HG03378 (cell line): Measurements from ENCODE around the gene DPP8.

Source experiments
- ATAC-seq: cut with Tn5 transposase; IDR thresholded peaks from one replicate; pipeline ENCODE4 v1.9.1; 2021; ENCODE audit warnings: mild to moderate bottlenecking, moderate library complexity; ENCODE audit not compliant: unreplicated experiment

DPP8 gene

DNA sequence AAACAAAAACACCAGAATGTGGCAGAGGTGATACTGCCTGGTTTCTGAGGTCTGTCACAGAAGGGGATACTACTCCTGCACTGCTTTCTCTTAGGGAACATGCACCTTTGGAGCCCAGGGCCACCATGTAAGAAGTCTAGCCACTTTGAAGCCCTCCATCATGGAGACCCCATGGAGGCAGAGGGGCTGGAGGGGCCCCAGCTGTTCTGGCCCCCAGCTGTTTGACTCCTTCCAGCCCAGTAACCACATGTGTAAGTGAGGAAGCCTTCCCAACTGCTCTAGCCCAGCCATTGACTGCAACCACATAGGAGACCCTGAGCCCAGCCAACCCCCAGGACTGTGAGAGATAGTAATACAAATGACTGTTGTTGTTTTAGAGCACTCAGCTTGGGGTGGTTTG lies 85.8 kb downstream of the DPP8 start:
- ATAC-seq, result no peak

DNA sequence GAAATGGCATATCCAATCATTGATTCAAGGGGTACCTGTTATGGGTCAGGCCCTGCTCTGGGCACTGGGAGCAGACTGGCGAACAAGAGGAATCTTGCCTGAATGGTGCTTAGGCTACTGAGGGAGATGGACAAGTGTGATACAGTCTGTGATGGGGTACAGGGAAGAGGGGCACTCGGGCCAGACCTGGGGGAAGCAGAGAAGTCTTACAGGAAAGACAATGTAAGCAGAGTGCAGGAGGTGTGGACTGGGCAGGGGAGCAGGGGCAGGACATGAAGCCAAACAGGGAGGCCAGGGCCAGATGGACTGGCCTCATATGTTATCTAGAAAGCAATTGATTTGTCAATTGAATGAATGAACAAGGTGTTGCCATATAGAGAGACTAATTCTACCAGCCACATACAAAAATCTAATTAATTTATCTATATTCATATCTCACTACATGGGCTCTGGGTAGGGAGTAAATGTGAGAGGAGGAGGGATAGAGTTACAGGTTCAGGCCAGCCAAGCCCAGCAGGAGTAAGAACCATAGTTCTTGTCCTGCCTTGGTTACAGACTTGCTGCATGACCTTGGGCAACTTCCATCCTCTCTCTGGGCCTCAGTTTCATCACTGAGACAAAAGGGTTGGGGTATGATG lies 91.2 kb downstream of the DPP8 start:
- ATAC-seq, result no peak

DNA sequence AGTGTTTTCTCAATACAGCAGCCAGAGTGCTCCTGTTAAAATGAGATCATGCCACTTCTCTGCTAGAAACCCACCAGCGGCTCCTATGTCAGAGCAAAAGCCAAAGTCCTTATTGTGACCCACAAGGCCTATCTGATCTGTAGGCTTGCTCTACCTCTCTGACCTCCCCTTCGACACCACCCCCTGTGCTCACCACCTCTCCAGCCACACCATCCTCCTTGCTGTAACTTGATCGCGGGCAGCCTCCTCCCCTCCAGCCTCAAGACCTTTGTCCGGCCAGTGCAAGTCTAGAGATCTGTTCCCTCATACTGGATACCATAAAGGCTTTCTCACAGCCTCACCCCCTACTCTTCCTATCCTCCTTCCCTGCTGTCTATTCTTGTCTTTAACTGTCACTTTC lies 92.8 kb downstream of the DPP8 start:
- ATAC-seq, result no peak

DNA sequence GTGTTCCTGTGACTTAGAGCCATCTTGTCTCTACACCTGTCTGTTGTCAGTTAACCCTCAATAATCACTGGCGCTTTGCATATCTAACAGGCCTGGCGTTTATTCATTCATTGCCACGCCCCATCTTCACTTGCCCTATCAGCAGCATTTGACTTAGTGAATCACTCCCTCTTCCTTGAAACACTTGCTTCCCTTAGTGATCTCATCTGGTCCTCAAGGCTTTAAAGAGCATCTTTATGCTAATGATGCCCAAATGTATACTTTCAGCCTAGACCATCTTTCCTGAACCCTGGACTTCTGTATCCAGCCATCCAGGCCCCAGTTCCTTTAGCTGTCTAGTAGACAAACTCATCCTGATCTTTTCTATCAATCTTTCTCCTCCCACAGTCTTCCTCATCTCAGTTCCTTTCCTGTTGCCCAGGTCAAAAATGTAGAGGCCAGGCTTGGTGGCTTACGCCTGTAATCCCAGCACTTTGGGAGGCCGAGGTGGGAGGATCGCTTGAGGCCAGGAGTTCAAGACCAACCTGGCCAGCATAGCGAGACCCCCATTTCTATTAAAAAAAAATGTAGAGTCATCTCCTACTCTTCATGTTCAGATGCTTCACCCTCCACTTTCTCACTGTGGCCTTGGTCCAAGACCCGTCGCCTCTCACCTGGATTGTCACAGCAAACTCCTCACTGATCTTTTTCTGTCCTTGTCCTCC lies 93.4 kb downstream of the DPP8 start:
- ATAC-seq, result no peak

DNA sequence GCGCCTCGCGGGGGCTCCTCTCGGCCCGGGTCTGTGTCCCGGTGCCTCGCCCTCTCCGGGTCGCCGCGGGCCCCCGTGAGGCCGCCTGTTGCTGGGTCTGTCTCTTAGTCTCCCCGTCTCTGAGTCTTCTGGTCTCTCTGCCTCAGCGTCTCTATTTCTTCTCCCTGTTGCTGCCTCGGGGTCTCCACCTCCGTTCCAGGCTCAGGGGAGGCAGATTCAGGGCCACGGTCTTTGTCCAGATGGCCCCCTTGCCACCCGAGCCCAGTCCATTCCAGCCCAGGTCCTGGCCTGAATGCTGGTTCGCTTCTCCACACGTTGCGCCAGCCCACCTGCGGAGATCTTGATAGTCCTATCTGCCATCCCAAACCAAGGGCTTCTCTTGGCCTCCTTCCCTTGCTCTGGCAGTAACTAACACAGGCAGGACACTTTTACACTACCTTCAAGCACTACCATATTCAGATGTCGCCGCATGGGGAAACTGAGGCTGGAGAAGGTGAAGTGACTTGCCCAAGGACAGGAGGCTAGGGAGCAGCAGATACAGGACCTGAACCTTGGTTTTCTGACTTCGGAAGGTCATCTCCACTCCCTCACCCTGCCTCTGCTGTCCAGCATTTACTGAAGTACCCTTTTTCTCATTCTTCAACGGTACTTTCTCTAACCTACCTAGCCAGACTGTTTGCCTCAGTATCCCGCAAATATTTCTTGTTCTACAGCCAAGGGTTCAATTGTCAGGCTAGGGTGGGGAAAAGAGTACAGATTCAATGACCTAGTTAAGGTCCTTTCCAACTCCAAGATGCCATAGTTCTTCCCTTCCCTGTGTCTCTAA lies 94.1 kb downstream of the DPP8 start:
- ATAC-seq, result no peak

DNA sequence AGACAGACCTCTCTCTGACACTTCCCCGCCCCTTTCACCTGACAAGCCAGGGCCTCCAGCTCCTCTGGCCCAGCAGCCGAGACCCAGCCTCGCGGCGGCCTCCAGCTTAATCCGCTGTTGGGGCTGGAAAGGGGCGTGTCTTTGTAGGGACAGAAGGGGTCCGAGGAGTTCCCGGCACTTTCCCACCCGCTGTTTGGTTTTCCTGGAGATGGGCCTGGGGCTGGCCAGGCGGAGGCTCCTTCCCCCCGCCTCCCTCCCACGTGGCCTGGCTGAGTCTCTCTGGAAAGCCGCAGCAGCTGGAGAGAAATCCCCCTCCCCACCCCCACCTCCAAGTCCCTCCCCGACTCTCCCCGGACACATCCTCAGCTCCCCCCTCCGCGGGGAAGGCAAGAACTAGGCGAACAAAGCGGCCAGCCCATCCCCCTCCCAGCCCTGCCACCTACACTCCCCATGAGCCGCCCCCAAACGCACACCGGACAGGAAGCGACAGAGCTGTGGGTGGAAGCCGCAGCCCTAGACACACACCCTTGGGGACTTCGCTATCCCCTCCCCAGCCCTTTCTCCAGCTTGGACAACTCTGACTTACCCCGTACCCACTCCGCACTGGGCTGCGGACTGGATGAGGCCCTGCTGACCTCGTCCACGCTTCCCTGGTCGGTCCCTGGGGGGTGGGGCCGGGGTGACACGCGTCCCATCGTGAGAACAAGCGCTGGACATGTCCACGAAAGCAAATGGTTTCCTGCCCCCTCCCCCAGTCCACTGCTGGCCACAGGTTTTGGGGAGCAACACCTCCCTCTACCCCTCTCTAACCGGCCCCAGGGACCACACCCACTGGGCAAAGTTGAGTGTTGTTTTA lies 95.9 kb downstream of the DPP8 start:
- no peak for ATAC-seq

DNA sequence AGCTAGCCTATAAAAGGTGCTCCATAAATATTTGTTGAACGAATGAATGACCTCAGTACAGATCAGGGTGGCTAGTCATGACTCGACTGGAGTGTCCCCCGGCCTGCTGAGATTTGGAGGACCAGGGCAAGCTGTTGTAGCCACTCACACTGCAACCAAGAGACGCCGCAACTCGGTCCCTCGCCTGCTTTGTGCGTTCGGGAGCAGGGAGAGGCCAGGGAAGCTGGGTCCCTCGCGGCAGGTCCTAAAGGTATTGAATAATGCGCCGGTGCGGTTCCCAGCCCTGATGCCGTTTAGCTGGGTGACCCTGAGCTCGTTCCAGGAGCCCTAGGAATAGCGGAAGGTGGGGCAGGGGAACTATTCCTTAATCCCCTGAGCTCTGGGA lies 96.5 kb downstream of the DPP8 start:
- ATAC-seq, result no peak

DNA sequence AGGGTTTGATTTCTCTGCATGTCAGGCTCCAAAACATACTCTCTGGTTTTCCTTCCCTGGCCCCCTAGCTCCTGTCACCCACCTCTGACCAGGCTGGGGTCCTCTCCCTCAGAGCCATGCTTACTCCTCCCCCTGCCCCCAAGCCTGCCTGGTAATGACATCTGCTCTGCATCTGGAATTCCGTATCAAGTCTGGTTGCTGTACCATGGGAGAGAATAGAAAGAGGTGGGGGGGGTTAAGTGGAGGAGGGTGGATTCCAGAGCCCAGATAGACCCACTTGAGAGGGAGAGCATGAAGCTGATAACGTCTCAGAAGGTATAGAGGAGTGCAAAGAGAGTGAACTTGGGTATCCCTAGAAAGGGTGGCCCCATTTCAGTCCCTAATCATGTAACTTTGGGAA lies 98.9 kb downstream of the DPP8 start:
- ATAC-seq, result no peak

DNA sequence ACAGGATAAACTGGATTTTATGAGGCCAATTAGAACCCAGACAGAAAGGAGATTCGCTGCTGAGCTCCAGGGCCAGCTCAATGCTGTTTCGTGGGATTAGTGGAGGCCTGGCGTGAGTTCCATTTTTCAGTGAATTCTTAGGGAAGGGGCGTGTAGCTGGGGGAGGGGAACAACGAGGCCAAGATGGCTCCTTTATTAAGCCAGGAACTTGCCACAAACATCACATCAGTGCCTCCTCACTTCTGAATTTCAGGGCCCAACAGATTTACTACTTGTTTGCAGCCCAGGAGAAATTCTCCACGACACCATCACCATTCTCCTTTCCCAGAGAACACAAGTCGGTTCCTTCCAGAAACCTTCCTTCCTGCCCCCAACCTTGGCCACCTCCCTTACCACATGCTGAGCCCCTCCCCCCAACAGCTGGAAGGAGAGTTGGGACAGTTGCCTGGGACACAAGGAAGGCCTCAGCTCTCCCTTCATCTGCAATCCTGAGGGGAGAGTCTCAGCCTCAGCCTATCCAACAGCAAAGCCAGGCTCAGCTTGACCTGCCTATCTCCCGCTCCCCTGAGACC lies 100.6 kb downstream of the DPP8 start:
- no peak for ATAC-seq

DNA sequence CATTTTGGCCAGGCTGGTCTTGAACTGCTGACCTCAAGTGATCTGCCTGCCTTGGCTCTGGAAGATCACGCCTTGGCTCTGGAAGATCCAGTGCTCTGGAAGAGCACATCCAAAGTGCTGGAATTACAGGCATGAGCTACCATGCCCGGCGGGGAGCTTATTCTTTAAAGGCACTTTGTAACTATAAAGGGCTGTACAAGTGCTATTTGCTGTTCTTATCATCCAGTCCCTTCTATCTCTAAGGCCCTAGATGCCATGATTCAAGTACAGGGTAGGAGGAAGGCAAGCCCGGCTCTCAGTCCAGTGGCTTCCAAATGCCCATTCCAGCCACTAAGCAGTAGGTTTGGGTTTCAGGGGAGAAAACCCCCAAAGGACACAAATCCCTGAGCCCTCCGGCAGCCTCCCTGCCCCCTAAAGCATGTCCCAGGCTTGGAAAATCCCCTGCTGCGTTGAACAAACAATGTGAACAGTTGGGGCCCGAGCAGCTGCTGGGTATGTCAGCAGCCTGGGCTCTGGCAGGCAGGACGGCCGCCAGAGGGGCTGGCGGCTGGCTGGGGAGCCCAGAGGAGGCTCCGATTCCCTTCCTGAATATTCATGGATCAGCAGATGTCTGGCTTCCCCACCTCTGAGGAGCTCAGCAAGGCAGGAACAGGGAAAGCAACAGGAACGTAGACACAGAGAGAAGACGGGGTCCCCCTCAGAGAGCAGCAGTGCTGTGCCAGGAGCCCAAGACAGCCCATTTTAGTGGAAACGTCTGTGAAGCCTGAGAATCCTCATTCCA lies 102.5 kb downstream of the DPP8 start:
- ATAC-seq, result no peak

DNA sequence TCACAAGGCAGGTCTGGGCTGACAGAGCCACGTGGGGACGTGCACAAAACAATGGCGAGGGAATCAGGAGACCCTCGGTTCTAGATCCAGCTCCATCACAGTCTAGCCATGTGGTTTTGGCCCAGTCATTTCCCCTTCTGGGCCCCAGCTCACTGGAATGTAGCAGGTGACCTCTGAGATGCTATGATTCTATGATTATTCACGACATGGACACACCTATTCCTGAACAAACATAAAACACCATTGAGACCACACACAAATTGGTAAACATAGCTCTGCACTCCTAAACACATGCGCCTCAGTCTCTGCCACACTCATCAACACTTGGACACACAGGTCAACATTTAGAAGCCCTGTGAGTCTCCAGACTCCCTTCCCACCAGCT lies 103.7 kb downstream of the DPP8 start:
- ATAC-seq, result no peak

DNA sequence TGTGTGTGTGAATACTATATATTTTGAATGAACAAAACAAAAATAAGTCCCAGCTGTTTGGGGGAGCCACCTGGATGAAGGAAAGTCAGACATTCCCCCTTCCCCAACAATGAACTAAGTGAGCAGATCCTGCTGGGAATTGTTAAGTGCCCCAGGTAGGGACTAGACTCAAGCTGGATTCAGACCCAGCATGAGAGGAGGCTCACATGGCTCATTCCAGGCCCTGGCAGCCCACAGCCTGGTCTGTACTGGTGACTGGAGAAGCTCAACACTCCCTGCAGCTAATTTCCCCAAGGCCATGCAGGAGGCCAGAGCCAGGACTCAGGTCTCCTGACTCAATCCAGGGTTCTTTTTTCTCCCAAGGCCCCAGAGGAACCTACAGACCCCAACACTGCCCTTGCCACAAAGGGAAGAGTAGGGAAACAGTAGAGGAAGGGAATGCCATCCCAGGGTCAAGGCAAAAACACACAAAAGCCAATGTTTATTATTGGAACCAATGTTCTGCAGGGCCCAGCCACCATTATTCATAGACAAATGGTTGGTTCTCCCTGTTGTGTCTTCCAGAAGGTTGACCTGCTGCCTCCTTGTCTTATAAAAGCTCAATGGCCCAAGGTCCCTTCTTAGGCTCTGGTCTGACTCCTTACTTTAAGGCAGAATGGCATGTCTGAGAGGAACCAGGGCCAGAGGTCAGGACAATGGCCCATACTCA lies 104.3 kb downstream of the DPP8 start:
- ATAC-seq, result no peak

DNA sequence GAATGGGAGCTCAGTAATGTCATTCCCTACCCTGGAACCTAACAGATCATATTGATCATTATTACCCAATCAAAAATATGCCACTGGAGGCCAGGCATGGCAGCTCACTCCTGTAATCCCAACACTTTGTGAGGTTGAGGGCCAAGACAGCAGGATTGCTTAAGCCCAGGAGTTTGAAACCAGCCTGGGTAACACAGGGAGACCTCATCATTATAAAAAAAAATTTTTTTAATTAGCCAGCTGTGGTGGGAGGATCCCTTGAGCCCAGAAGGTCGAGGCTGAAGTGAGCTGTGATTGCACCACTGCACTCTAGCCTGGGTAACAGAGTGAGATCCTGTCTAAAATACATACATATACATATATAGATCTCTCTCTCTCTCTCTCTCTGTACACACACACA lies 104.9 kb downstream of the DPP8 start:
- no peak for ATAC-seq

DNA sequence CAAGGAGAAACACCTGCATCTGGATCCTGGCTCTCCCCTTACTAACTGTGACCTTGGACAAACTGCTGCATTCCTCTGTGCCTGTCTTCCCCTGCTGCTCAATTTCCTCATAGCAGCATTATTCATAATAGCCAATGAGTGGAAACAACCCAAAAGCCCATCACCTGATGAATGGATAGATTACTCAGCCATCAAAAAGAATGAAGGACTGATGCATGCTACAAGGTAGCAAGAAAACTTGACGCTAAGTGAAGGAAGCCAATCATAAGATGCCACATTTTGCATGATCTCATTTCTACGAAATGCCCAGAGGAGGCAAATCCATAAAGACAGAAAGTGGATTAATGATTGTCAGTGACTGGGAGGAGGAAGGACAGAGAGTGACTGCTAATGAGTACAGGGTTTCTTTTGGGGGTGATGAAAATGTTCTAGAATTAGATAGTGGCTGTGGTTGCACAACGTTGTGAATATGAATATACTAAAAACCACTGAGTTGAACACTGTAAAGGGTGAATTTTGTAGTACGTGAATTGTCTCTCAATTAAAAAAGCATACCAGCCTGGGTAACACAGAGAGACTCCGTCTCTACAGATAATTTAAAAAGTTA lies 105.9 kb downstream of the DPP8 start:
- no peak for ATAC-seq

DNA sequence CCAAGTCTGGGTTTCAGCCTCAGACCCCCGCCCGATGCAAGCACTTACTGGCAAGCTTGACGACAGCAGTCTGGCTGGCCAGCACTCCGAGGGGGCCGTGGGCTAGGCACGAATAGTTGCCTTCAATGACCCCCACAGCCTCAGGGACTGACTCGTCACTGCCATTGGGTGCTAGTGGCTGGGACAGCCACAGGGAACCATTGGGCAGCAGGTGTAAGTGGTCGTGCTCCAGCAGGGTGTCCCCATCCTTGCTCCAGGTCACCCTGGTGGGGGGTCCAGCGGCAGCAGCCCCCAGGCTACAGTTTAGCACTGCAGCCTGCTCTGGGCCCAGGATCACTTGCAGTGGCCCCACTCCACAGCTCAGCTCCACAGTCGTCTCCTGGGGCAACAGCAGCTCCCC lies 106.5 kb downstream of the DPP8 start:
- ATAC-seq, result no peak

DNA sequence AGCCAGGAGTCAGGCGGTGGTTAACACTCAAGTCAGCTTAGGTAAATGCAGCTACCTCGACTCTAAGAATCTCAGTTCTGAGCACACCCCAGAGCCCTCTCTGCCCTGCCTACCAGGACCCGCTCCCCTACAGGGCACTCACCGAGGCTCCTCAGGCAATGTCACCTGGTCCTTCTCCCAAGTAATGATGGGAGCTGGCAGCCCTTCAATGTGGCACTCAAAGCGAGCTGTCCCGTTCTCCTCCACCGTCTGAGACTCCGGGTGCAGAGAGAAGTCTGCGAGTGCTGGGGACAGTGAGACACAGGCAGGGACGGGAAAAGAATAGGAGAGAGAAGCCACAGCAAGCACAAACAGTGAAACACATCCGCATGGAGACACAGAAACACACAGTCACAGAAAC lies 107.5 kb downstream of the DPP8 start:
- ATAC-seq, result no peak

DNA sequence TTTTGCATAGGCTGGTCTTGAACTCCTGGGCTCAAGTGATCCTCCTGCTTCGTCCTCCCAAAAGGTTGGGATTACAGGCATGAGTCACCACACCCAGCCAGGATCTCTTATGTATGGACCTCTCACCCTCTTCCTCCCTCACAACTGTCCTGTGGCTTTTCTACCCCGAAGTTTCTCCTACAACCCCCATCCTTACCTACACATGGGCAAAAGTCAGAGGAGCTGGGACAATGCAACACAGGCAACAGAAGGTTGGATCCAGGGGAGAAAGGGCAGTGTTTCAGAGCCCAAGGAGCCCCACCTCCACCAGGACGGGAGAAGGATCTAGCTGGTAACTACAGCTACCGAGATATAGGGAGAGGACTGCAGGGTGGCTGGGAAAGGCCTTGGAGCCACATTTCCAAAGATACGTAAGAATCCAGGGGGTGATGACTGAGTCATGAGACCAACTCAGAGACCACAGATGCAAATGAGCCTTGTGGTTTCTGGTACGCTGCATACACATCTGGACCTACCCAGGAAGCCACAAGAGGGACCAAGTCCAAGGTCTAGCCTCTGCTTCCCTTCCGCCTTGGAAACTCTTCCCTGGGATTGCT lies 108.4 kb downstream of the DPP8 start:
- ATAC-seq, result peak; percentile 46

DNA sequence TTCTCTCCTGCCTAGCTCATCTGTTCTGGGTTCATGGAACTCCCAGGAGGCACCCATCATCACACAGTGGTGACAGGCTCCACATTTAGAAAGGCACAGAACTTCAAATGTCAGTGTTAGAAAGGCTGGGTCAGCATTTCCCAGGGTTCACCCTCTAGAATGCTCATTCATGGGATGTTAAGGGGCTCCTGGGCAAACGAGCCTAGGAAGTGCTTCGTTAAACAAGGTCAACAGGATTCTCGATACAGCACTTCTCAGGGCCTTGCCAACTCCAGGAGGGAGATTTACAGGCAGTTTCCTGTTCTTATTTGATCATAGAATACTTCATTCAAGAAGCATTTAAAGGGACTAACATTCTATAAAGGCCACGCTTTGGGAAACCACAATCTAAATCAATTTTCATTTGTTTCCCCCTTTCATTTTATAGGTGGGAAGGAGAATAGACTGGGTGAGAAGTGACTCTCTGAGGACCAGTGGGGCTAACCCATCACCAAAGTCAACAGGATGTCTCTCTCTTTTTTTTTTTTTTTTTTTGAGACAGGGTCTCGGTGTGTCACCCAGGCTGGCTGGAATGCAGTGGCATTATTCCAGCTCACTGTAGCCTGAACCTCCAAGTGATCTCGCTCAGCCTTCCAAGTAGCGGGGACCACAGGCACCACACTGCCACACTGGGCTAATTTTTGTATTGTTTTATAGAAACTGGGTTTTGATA lies 109.0 kb downstream of the DPP8 start:
- ATAC-seq, result no peak
